HG03025 (cell line): ENCODE results near the gene NRXN3.

Experiments
- ATAC-seq: cut with Tn5 transposase; IDR thresholded peaks from one replicate; pipeline ENCODE4 v1.9.1; 2021; ENCODE audit warnings: mild to moderate bottlenecking, moderate library complexity; ENCODE audit not compliant: unreplicated experiment, low FRiP score

Gene NRXN3

GRCh38 chr14:78851189-78851588 is 681.0 kb downstream of the NRXN3 start:
- no peak for ATAC-seq

DNA sequence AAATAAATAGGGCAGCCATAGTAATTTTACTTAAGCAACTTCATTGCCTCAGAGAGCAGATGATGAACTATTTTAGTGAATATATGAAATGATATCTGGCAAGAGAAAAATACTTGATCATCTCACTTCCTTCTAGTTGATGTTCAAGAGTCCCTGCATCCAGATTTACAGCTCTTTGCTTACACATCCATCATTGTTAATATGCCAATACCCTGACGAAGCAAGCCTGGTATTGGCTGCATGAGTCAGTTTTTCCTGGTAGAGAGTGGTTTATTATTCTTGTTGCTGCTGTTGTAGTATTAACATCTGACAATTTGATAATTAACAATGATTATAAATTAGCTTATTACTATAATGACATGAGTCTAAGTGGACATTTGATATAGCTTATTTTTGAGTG is 681.9 kb downstream of the NRXN3 start:
- no peak for ATAC-seq

DNA sequence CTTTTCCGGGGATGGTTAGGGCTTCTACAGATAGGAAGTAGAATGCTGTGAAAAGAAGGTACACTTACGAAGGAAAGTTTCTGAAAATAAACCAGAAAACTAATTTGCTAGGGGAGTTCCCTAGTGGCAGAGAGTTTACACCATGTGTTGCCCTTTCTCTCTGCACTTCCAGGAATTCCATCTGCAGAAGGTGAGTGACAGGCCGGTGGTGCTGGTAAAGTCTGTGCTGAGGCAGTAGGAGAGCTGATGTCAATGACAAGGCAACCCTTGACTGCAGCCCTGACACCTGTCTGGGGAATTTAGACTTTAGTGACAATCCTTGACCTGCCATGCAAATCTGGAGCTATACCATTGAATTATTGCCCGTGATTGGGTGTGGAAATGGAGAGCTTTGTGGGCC is 687.8 kb downstream of the NRXN3 start:
- no peak for ATAC-seq

- ATAC-seq, result no peak
Measured at GRCh38 chr14:78863143-78863542, 693.0 kb downstream of the NRXN3 start.

- no peak for ATAC-seq
Measured at GRCh38 chr14:78872837-78873236, 702.7 kb downstream of the NRXN3 start.

DNA sequence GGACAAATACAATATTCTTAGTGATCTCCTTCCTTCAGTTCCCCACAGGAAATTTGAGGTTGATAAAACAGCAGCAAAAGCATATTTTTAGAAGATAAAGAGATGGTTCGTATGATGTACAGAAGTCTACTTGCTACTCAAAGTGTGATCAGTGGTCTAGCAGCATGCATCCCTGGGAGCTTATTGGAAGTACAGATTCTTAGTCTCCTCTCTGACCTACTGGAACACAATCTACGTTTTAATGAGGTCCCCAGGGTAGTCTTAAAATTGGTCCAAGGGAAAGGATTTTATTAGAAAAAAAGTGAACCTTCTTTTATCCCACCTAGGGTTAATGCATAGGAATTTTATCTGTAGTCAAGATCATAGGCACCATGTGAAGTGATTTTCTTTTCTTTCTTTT is 703.4 kb downstream of the NRXN3 start:
- no peak for ATAC-seq

DNA sequence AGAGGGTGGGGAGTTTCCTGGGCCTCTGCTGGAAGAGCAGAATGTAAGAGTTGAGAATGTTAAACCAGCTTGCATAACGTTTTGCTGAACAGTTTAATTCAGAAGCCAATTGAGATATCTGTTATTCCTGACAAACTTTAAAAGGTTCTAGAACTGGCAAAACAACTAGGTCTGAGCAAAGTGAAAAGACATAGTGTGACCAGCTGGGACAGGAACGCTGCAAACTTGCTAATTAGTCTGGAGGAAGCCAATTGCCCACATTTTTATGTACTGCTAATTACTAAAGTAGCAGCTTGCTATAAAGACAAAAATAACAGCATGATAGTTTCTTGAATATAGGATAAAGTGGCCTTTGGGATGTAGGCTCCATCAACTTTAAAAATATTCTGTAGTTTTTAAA is 704.9 kb downstream of the NRXN3 start:
- ATAC-seq, result no peak

GRCh38 chr14:78885884-78886283 is 715.7 kb downstream of the NRXN3 start:
- ATAC-seq, result no peak

DNA sequence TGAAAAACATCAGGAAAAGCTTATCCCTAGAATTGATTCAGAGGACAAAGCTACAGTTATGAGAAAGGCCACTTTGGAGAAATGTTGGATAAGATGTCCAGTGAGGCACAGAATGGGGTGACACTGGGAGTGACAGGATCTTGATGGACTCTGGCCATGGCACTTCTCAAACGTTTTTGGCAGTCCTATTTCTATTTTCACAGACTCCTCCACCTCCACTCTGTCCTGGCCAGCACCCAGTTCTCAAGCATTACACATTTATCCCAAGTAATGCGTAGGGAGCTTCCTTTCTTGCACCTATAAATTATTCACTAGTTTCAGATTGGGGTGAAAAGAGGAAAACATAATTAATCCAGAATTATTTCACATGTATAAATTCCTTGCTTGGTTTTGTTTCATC is 727.3 kb downstream of the NRXN3 start:
- no peak for ATAC-seq

DNA sequence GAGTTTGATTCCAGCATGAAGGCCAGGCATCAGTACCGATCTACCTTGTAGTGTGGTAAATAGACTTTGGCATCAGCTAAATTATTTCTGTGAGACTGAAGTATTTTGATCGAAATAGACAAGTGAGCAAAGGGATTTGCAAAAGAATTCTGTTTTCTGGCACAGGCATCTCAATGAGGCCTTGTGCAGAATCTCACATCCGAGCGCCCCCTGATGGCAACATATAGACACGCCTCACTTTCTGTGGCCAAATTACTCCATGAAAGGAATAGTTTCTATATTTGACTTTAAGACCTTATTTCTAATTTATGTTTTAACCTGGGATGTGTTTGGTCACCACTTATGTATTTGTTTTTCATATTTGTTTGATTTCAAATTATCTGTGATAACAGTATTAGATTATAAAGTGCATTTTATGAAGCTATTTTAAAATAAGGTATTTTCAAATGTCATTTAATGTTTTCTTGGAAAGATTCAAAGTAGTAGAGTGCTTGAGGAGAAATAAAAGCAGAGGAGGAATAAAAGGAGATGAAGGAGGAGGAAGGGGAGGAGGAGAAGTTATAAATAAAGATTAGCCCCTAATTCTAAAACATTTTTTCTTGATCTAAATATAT is 731.9 kb downstream of the NRXN3 start:
- no peak for ATAC-seq

DNA sequence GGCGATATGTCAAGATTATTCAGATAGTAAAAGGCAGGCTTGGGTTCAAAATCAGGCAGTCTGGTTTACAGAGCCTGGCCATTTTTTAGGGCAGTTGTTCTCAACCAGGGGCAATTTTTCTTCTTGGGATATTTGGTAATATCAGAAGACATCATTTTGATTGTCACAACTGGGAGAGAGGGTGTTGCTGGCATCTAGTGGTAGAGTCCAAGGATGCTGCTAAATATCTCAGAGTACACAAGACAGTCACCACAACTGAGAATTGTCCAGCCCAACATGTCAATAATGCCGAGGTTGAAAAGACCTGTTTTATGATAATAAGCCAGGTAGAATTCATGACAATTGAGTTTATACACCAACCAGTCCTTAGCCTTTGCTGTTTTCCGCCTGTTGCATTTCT is 733.9 kb downstream of the NRXN3 start:
- ATAC-seq, result no peak

DNA sequence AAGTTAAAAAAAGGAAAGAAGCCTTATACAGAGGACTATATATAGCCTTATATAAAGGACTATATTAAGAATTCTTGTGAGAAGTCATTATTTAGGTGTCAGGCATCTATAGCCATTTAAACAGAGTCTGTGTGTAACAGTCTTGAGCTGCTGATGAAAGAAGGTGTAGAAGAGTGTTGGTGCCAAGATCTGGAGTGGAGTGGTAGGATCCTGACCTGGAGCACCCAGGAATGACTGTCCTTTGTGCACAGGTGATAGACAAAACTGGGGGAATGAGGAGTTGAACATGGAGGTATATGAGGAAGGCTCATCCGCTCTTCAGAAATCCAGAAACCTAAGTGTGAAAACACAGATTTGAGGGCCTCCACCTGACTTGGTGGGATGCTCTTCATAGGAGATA is 747.3 kb downstream of the NRXN3 start:
- ATAC-seq, result no peak

- no peak for ATAC-seq
Measured at GRCh38 chr14:78921856-78922255, 751.7 kb downstream of the NRXN3 start.

DNA sequence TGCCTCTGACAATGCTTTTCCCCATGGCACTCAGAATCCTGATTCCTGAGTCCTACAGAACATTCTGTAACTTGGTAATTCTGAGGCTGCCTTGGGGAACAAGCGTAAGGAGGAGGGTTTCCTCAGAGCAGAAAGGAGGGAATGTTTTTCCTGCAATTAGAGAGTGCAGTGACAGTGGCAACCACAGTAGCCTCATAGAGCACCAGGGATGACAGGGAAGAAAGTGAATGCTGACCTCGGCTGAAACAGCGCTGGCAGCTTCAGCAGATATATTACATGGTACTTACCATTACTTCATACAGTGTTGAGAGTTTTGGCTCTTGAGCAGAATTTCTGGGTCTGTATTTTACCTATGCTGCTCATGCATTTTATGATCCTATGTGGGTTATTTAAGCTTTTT is 757.1 kb downstream of the NRXN3 start:
- no peak for ATAC-seq

DNA sequence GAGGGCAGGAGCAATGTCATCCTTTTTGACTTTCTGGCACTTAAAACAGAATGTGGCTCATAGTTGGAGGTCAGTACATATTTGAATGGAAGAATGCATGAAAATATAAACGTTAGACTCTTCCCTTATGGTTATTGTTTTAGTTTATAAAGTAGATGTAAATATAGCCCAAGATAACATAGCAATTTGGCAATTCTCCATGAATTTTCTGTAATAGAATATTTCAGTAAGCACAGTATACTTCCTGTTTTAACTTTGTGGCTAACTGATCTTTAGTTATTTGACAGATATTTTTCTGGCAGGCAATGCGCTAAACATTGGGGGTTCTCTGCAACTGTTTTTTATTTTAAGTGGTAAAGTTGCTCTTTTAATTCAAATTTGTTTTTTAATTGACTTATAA is 763.0 kb downstream of the NRXN3 start:
- ATAC-seq, result no peak

DNA sequence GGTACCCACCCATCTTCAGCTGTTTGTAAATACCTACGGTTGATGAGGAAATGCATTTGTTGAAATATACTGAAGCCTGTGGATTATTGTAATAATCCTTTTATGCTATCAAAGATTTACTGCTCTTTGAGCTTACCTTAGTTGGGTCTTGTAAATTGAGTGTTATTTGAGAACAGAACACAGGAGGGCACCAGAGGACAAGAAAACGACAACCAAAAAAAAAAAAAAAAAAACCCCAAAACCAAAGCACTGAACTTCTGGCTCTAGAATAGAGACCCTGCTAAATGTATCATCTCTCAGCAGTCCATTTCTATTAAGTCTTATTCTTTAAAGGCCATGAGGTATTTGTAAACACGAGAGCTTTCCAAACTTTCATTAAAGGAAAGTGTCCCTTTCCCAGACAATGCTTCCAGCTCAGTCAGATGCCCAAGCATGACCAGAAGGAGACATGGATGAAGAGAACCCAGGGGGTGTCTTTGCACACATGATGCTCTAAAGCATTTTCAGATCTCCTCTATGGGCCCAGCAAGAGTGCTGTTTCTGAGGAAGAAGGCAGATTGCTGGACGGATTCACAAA is 763.9 kb downstream of the NRXN3 start:
- no peak for ATAC-seq

DNA sequence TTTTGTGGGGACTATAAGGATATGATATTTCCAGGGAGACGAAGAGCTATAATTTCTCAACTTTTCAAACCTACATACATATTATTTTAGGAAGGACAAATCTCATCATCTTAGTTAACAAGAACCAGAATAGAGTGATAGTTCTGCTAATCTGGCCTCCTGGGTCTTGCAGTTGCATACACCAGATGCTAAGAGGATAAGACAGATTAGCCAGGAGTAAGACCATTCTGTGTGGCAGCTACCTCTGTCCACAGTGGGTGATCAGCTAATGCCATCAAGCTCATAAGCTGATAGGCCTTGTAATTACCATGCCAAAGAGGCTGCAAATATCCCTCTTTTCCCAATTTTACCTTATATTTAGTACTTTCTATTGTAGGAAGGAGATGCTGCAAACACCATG is 776.8 kb downstream of the NRXN3 start:
- ATAC-seq, result no peak

- ATAC-seq, result no peak
Measured at GRCh38 chr14:78947681-78948080, 777.5 kb downstream of the NRXN3 start.

- ATAC-seq, result no peak
Measured at GRCh38 chr14:78950649-78951048, 780.5 kb downstream of the NRXN3 start.

GRCh38 chr14:78951602-78952001 is 781.4 kb downstream of the NRXN3 start:
- ATAC-seq, result no peak

- ATAC-seq, result no peak
Measured at GRCh38 chr14:78959674-78960264, 789.6 kb downstream of the NRXN3 start.

DNA sequence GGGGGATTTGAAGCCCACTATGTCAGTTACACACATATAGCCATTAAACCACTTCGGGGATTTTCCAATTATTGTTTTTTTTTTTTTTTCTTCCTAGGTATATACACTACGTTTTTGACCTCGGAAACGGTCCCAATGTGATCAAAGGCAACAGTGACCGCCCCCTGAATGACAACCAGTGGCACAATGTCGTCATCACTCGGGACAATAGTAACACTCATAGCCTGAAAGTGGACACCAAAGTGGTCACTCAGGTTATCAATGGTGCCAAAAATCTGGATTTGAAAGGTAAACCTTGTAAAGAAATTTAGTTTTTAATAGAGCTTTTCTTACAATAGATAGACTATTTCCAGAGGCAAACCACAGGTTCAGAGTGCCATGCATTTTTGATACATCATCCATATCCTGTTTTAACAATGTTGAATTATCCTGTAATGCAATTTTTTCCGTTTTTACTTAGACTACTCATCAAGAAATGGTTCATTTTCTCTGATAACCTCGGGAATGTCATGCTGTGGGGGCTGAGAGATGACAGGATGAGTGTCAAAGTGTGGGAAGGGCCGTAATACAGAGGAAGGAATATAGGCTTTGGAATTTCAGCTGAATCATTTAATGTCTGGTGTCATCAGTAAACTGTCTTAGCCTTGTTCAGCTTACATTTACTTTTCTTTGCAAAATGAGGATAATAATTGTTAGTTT is 797.1 kb downstream of the NRXN3 start:
- ATAC-seq, result no peak
